Esophagus squamous epithelium (tissue), 4 donors: Measurements from ENCODE around the gene SIRT6.

ENCODE experiments used
- CTCF ChIP-seq, 6 experiments: fragments of 450-650 bp in 4 of 6; fragments of 200-600 bp in 2 of 6; sonication (generic) in 2 of 6; IDR thresholded peaks; one replicate each; pipeline ENCODE4 v1.5.1; 2016 to 2019; ENCODE audit warnings: antibody characterized with exemption in 6 of 6, mild to moderate bottlenecking in 4 of 6, moderate library complexity in 4 of 6
- POLR2A ChIP-seq, 4 donors: fragments of 450-650 bp; IDR thresholded peaks; one replicate each; pipeline ENCODE4 v1.6.1; 2017; ENCODE audit warnings: antibody characterized with exemption in 4 of 4, mild to moderate bottlenecking in 4 of 4, moderate library complexity in 3 of 4

- TF ChIP-seq POLR2A (IDR thresholded peaks at IDR 0.05) (no peak), CTCF (IDR thresholded peaks at IDR 0.05) (peak in 3 of 6 experiments; percentile 10 to 57 (median 29))
Observed at GRCh38 chr19:4208385-4209094, 26.2 kb upstream of the SIRT6 start.
